Gastroesophageal sphincter (tissue), 3 donors: ENCODE data around the gene IYD.

Experiments used
- CTCF ChIP-seq, 4 experiments: fragments of 200-600 bp in 2 of 4; fragments of 450-650 bp in 2 of 4; sonication (generic) in 1 of 4; IDR thresholded peaks; one replicate each; pipeline ENCODE4 v1.5.1; 2017 to 2019; ENCODE audit warnings: antibody characterized with exemption in 4 of 4, mild to moderate bottlenecking in 2 of 4, moderate library complexity in 2 of 4
- EP300 ChIP-seq: sonication (generic); formaldehyde crosslinking; IDR thresholded peaks from one replicate; pipeline ENCODE4 v1.6.1; 2017; ENCODE audit warnings: antibody characterized with exemption, mild to moderate bottlenecking
- POLR2A ChIP-seq, 2 donors: fragments of 450-650 bp; IDR thresholded peaks; one replicate each; pipeline ENCODE4 v1.6.1; 2017; ENCODE audit warnings: antibody characterized with exemption in 2 of 2, mild to moderate bottlenecking in 2 of 2, moderate library complexity in 1 of 2
- POLR2AphosphoS5 ChIP-seq: sonication (generic); formaldehyde crosslinking; IDR thresholded peaks from one replicate; pipeline ENCODE4 v1.6.1; 2017; ENCODE audit warnings: antibody characterized with exemption

DNA sequence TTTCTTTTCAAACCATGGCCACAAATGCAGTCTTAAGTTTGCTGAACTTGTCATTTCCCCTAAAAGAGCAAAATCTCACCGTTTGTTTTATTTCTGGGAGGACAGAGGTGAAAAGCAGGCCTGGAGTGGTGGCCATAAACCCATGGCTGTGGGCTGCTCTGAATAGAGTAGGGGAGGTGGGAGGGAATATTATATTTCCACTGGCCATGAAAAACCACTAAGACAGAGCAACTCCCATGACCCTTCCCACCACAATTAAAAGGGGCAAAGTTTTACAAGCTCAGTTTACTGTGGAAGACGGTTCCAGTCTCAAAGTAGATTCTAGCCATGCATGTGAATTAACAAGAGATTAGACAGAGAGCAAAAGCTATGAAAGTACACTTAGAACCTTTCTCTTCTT lies 59.0 kb downstream of the IYD start:
- no peak for TF ChIP-seq CTCF (IDR thresholded peaks at IDR 0.05)
- TF ChIP-seq POLR2A (IDR thresholded peaks at IDR 0.05): no peak
- TF ChIP-seq POLR2AphosphoS5: no peak
- no peak for TF ChIP-seq EP300
